ENCODE measurements around the gene RNF182. TPM values are rescaled to one million over a fixed set of nuclear protein-coding genes. Genes with fewer than 3 reads are reported as not detected.
A peak's percentile ranks its signal among the peaks of the same experiment; 100 is the strongest.

RNF182 gene
- total and polyA plus RNA-seq, 9 of the 15 experiments (the other 6 are each of a cell fraction or from before 2014, with no cell fraction given) = 12.8 to 22.8 (median 17.5) TPM

- TF ChIP-seq ZBTB26 (CRISPR knock-in tag; IDR thresholded peaks at IDR 0.05) = peak; percentile 4; the same call in 1 of the 2 replicates
- TF ChIP-seq CHD2 (IDR thresholded peaks at IDR 0.05; ENCODE audit: low read depth, low read length) = peak; percentile 80
- peak; percentile 35; the same call in 1 of the 2 replicates for TF ChIP-seq ATF7 (IDR thresholded peaks at IDR 0.05)
- 0 out of 2 replicates have a peak, but pooled peaks have one; percentile 63 for TF ChIP-seq ZC3H8 (IDR thresholded peaks at IDR 0.05)
- TF ChIP-seq BMI1 (IDR thresholded peaks at IDR 0.05; ENCODE audit: low read length) = peak; percentile 67
- 0 out of 2 replicates have a peak, but pooled peaks have one; percentile 76 for TF ChIP-seq OTX1 (CRISPR knock-in tag; IDR thresholded peaks at IDR 0.05)
- no peak for TF ChIP-seq ZNF174 (CRISPR knock-in tag; IDR thresholded peaks at IDR 0.05)
- peak; percentile 57 to 60 for TF ChIP-seq AFF1 (IDR thresholded peaks at IDR 0.05; ENCODE audit: low read depth in 1 of 2, partially characterized antibody in 2 of 2)
- no peak for TF ChIP-seq ILF3 (IDR thresholded peaks at IDR 0.05; ENCODE audit: borderline replicate concordance)
- 0 out of 2 replicates have a peak, but pooled peaks have one; percentile 37 for TF ChIP-seq GATAD2A (IDR thresholded peaks at IDR 0.05)
- TF ChIP-seq ETS2 (tag; IDR thresholded peaks at IDR 0.05; ENCODE audit: borderline replicate concordance, poor library complexity, severe bottlenecking) = no peak
- TF ChIP-seq SRSF1 (IDR thresholded peaks at IDR 0.05; ENCODE audit: low read depth, low read length) = 0 out of 2 replicates have a peak, but pooled peaks have one; percentile 49
- no peak for TF ChIP-seq ATF1 (CRISPR knock-in tag; IDR thresholded peaks at IDR 0.05)
- TF ChIP-seq ATF1 (tag; IDR thresholded peaks at IDR 0.05) = peak; percentile 47
- peak; percentile 33; the same call in 1 of the 2 replicates for TF ChIP-seq ZNF583 (CRISPR knock-in tag; IDR thresholded peaks at IDR 0.05)
- 0 out of 2 replicates have a peak, but pooled peaks have one; percentile 67 for TF ChIP-seq HDGF (IDR thresholded peaks at IDR 0.05)
- TF ChIP-seq MBD2 (IDR thresholded peaks at IDR 0.05; ENCODE audit: borderline replicate concordance, low read depth) = 0 out of 2 replicates have a peak, but pooled peaks have one; percentile 19
- peak; percentile 79 for TF ChIP-seq HDAC2 (IDR thresholded peaks at IDR 0.05)
- TF ChIP-seq KAT8 (IDR thresholded peaks at IDR 0.05; ENCODE audit: low read depth) = no peak
- TF ChIP-seq NCOA4 (IDR thresholded peaks at IDR 0.05; ENCODE audit: partially characterized antibody) = no peak
- no peak for TF ChIP-seq NR3C1 (CRISPR knock-in tag; IDR thresholded peaks at IDR 0.05)
- 0 out of 2 replicates have a peak, but pooled peaks have one; percentile 13 for TF ChIP-seq PTRF (tag; IDR thresholded peaks at IDR 0.05)
- TF ChIP-seq E2F6 (IDR thresholded peaks at IDR 0.05; ENCODE audit: borderline replicate concordance in 1 of 2, extremely low read depth in 1 of 2, insufficient read depth in 1 of 2, insufficient read length in 1 of 2, low read depth in 1 of 2, low read length in 1 of 2, poor library complexity in 1 of 2, severe bottlenecking in 1 of 2) = peak in 1 of 2 experiments; percentile 31
Observed at GRCh38 chr6:13924146-13924948, 405 bp upstream of the RNF182 start (continued).
